ENCODE data around the gene PM20D1.
"Not testable (repeated sequence)": the region's sequence is repeated elsewhere in the genome, so short reads cannot be mapped to it uniquely, and the experiment has no call there.

- TF ChIP-seq CTCF (IDR thresholded peaks at IDR 0.05); ZFX (IDR thresholded peaks at IDR 0.05; ENCODE audit: borderline replicate concordance): not testable (repeated sequence)
Observed at GRCh38 chr1:205891481-205891880, 41.5 kb upstream of the PM20D1 start.

Measured in 22Rv1 (cell line).